ENCODE results near the gene ZSCAN4. TPM values are rescaled to one million over a fixed set of nuclear protein-coding genes. Genes with fewer than 3 reads are reported as not detected.

ZSCAN4 gene
- total and polyA plus RNA-seq, 9 of the 15 experiments (the other 6 are each of a cell fraction or from before 2014, with no cell fraction given): not detected

- peak; percentile 70 for TF ChIP-seq NFYB (IDR thresholded peaks at IDR 0.05; ENCODE audit: extremely low read depth, insufficient read length)
- TF ChIP-seq GMEB1 (CRISPR knock-in tag; IDR thresholded peaks at IDR 0.05): 0 out of 2 replicates have a peak, but pooled peaks have one; percentile 19
- peak; percentile 53 for TF ChIP-seq CREB1 (IDR thresholded peaks at IDR 0.05)
- no peak for TF ChIP-seq CREB1 (CRISPR knock-in tag; IDR thresholded peaks at IDR 0.05)
- 0 out of 4 replicates have a peak, but pooled peaks of 1 of the 2 experiments have one; percentile 48 for TF ChIP-seq MLX (CRISPR knock-in tag; conservative IDR thresholded peaks at IDR 0.05)
- TF ChIP-seq PML (IDR thresholded peaks at IDR 0.05; ENCODE audit: low read length): no peak; the same call in 1 of the 2 replicates
- peak; percentile 47; the same call in 1 of the 2 replicates for TF ChIP-seq POLR2AphosphoS5 (IDR thresholded peaks at IDR 0.05; ENCODE audit: control insufficient read depth, insufficient read depth, low read depth, low read length)
These were observed 35.5 kb upstream of the ZSCAN4 start, which contains the start of gene ZNF211 (continued) for GRCh38 chr19:57632987-57633831.

GRCh38 chr19:57633832-57634131 lies 35.0 kb upstream of the ZSCAN4 start:
- Histone ChIP-seq H3K9me1 (ENCODE audit: control insufficient read depth, insufficient read depth, low read length) (no peaks in the 10 kb centered on the region), H3K27ac (ENCODE audit: extremely low read depth, low read depth, low read length) (no peak overlapping the region), H2AFZ (ENCODE audit: low read depth, low read length) (peak overlapping the region; percentile 95), H3K4me3 (peak overlapping the region; percentile 63), H4K20me1 (replicated peaks; ENCODE audit: control insufficient read depth, insufficient read depth, low read length) (no peaks in the 10 kb centered on the region), H3K4me2 (ENCODE audit: insufficient read depth, low read length) (peak overlapping the region; percentile 90), H3K9me3 (replicated peaks; ENCODE audit: control insufficient read depth, insufficient read depth, low read depth, low read length) (peaks cover 12% of the 10 kb centered on the region), H3K9ac (ENCODE audit: insufficient read depth in 1 of 2, low read depth in 2 of 2, low read length in 2 of 2) (0 out of 4 replicates have a peak overlapping the region, but pooled peaks of 1 of the 2 experiments have one; percentile 56), H3K4me1 (replicated peaks in 1 of 2; ENCODE audit: control insufficient read depth in 2 of 2, insufficient read depth in 2 of 2, low read length in 2 of 2) (peaks cover 6 to 11% of the 10 kb centered on the region in 2 experiments; a peak in 4 of 5 replicates), H3K36me3 (ENCODE audit: control insufficient read depth, insufficient read depth, low read length) (peaks cover 6% of the 10 kb centered on the region; the same call in 2 of the 3 replicates), H3K27me3 (ENCODE audit: control insufficient read depth in 2 of 2, insufficient read depth in 2 of 2, low read length in 2 of 2) (no peaks in the 10 kb centered on the region), H3K79me2 (ENCODE audit: control insufficient read depth, insufficient read depth, low read length) (no peaks in the 10 kb centered on the region)
- no peak for DNase-seq (ENCODE audit: extremely low read depth in 1 of 4, low spot score in 3 of 4)
- ChIA-PET CTCF (ENCODE audit: low intra/inter-chr PET ratio) (no interaction called here), POLR2A (no interaction called here)
- FAIRE-seq: no peak
- intact Hi-C loops (cut with micrococcal nuclease): no loop called here
- TF ChIP-seq ZNF696 (CRISPR knock-in tag; conservative IDR thresholded peaks at IDR 0.05): no peak
- no peak for TF ChIP-seq BRD9 (IDR thresholded peaks at IDR 0.05; ENCODE audit: low read depth, partially characterized antibody)
- 61% methylated on average over 6 of the region's 6 CpGs for WGBS (ENCODE audit: insufficient coverage, low coverage, missing lambda C conversion rate)
- BruUV-seq (replicated peaks): no TSS peak
- no peak for ATAC-seq
- in situ Hi-C loops (cut with MboI): no loop called here
